ENCODE data around the gene ZP2.

Gene ZP2

DNA sequence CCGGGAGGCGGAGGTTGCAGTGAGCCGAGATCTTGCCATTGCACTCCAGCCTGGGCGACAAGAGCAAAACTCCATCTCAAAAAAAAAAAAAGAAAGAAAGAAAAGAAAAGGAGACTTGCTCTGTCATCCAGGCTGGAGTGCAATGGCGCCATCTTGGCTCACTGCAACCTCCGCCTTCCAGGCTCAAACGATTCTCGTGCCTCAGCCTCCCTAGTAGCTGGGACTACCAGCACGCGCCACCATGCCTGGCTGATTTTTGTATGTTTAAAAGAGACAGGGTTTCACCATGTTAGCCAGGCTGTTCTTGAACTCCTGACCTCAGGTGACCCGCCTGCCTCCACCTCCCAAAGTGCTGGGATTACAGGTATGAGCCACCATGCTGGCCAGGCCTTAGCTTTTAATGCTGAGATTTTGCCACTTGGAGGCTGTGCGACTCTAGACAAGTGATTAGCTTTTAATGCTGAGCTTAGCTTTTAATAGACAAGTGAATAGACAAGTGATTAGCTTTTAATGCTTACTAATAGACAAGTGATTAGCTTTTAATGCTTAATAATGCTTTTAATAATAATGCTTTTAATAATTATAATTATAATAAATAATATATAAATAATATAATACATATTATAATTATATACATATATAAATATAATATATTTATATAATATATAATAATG lies 43.3 kb downstream of the ZP2 start:
- TF ChIP-seq POLR2AphosphoS5 (IDR thresholded peaks at IDR 0.05; ENCODE audit: low read depth, low read length) (no peak), POLR2A (IDR thresholded peaks at IDR 0.05; ENCODE audit: low read depth, low read length) (no peak), TAF1 (IDR thresholded peaks at IDR 0.05; ENCODE audit: borderline replicate concordance, low read depth, low read length) (no peak)
- FAIRE-seq (no peak), DNase-seq (ENCODE audit: insufficient read length) (no peak)

DNA sequence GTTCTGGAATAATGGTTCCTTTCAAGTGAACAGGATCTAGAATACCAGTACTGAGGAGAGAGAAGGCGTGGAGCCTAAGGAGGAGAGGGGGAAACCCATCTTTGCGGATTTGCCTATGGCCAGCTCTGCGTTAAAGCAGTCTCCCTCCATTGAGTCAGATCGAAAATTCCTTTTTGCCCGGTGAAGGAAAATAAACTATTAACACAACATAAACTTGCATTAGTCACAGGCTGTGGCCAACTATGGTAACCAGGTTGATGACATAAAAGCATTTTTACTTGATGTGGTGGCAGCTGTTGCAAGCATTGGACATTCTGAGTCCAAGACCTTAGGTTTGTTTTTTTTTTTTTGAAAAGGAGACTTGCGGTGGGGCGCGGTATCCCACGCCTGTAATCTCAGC lies 44.0 kb downstream of the ZP2 start:
- DNase-seq (ENCODE audit: insufficient read length), result no peak
- FAIRE-seq, result no peak
- TF ChIP-seq TAF1 (IDR thresholded peaks at IDR 0.05; ENCODE audit: borderline replicate concordance, low read depth, low read length) (no peak), POLR2A (IDR thresholded peaks at IDR 0.05; ENCODE audit: low read depth, low read length) (no peak), POLR2AphosphoS5 (IDR thresholded peaks at IDR 0.05; ENCODE audit: low read depth, low read length) (no peak)

DNA sequence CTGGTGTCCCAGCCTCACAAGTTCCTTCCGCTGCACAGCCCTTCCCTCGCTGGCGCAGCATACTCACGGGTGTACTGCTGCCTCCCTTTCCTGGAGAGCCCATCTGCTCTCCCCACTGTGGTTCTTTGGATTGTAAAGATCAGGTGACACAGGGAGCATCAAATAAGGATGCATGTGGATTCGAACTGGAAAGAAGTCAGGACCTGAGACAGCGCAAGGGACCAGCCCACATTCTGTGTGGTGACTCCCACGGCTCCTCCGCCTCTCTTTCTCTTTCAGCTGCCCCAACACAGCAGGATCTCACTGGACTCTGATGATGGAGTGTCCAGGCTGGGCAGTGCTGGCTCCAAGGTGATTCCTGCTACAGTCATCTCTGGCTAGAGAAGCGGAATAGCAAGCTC lies 44.8 kb downstream of the ZP2 start:
- no peak for TF ChIP-seq POLR2AphosphoS5 (IDR thresholded peaks at IDR 0.05; ENCODE audit: low read depth, low read length)
- TF ChIP-seq TAF1 (IDR thresholded peaks at IDR 0.05; ENCODE audit: borderline replicate concordance, low read depth, low read length), result no peak
- no peak for TF ChIP-seq POLR2A (IDR thresholded peaks at IDR 0.05; ENCODE audit: low read depth, low read length)
- DNase-seq (ENCODE audit: insufficient read length), result no peak

DNA sequence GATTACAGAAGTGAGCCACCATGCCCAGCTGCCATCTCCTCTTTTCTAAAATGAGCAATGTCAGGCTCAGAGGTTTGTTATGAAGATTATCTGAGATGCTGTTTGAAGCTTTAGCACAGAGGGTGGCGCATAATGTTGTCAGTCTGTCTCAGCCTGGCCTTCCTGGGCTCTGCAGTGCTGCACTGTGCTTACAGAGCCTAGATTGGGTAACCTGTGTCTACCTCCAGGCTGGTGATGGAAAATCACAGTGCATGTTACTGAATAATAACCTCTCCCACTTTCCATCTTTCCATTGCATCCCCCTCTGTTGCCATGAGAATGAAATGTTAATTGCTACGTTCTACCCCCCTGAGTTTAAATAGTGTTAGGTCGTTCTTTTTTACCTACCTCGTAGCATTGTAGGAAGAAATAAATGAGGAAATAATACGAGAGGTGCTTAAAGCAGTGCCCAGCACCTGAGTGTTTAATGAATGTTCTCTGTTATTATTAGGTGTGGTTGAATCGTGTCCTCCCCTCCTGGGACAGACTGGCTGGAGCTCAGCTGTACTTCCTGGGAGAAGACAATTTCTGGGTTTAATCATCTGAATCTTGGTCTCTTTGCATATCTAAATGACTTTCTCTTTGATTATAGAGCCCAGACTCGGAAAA lies 46.7 kb downstream of the ZP2 start:
- TF ChIP-seq POLR2AphosphoS5 (IDR thresholded peaks at IDR 0.05; ENCODE audit: low read depth, low read length), result no peak
- no peak for TF ChIP-seq TAF1 (IDR thresholded peaks at IDR 0.05; ENCODE audit: borderline replicate concordance, low read depth, low read length)
- TF ChIP-seq POLR2A (IDR thresholded peaks at IDR 0.05; ENCODE audit: low read depth, low read length), result no peak
- FAIRE-seq (no peak), DNase-seq (ENCODE audit: insufficient read length) (no peak)

More for the DNA sequence above, 44.8 kb downstream of the ZP2 start:
- no peak for FAIRE-seq

DNA sequence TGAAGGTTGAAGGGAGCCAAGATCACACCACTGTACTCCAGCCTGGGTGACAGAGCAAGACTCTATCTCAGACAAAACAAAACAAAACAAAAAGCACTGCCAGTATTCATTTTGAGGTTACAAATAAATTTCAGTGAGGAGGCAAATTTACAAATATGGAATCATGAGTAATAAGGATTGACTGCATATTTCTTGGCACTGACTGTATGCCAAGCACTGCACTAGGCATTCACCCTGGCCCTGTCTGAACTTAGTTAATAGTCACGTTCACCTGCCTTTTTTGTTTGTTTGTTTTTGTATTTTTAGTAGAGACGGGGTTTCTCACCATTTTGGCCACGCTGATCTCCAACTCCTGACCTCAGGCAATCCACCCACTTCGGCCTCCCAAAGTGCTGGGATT lies 47.8 kb downstream of the ZP2 start:
- TF ChIP-seq TAF1 (IDR thresholded peaks at IDR 0.05; ENCODE audit: borderline replicate concordance, low read depth, low read length), result no peak
- TF ChIP-seq POLR2AphosphoS5 (IDR thresholded peaks at IDR 0.05; ENCODE audit: low read depth, low read length), result no peak
- TF ChIP-seq POLR2A (IDR thresholded peaks at IDR 0.05; ENCODE audit: low read depth, low read length), result no peak
- FAIRE-seq (no peak), DNase-seq (ENCODE audit: insufficient read length) (no peak)

DNA sequence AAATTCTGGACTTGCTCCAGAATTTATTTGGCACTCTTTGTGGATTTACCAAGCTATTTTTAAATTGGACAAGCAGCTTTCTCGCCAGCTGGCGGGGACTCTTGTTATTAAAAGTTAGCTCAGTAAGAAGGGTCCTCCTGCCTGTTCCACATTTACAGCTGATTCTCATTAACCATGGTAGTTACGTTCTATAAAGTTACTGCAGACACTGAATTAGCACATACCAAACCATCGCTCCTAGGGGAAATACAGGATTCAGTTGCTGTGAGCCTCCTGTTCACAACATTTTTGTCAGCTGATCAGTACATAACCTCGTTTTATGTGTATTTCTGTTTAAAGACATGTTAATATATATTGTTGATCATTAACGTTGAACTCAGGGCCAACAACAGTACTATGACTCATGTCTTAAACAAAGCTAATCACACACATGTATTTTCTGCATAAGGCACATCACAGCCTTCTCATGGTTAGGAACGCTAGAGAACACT lies 48.7 kb downstream of the ZP2 start:
- FAIRE-seq, result no peak
- no peak for DNase-seq (ENCODE audit: insufficient read length)

DNA sequence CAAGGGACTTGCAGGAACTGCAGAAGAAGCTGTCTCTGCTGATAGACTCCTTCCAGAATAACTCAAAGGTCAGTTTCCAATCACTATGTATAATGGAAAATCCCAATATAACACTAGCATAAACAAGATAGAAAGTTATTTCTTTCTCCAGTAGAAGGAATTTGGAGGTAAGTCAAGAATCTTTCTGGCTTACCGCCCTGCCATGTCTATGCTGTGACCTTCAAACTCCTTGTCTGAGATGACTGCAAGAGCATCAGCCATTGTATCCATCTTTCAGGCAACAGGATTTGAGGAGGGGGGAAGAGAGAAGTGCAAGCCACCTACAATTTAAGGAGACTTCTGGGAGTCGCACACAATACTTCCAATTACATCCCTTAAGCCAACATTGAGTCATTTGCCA lies 50.2 kb downstream of the ZP2 start:
- DNase-seq (ENCODE audit: insufficient read length) (no peak), FAIRE-seq (no peak)
- no peak for TF ChIP-seq POLR2A (IDR thresholded peaks at IDR 0.05; ENCODE audit: low read depth, low read length)
- no peak for TF ChIP-seq TAF1 (IDR thresholded peaks at IDR 0.05; ENCODE audit: borderline replicate concordance, low read depth, low read length)
- no peak for TF ChIP-seq POLR2AphosphoS5 (IDR thresholded peaks at IDR 0.05; ENCODE audit: low read depth, low read length)

More for the DNA sequence above, 48.7 kb downstream of the ZP2 start:
- no peak for TF ChIP-seq POLR2A (IDR thresholded peaks at IDR 0.05; ENCODE audit: low read depth, low read length)
- TF ChIP-seq TAF1 (IDR thresholded peaks at IDR 0.05; ENCODE audit: borderline replicate concordance, low read depth, low read length), result no peak
- no peak for TF ChIP-seq POLR2AphosphoS5 (IDR thresholded peaks at IDR 0.05; ENCODE audit: low read depth, low read length)

DNA sequence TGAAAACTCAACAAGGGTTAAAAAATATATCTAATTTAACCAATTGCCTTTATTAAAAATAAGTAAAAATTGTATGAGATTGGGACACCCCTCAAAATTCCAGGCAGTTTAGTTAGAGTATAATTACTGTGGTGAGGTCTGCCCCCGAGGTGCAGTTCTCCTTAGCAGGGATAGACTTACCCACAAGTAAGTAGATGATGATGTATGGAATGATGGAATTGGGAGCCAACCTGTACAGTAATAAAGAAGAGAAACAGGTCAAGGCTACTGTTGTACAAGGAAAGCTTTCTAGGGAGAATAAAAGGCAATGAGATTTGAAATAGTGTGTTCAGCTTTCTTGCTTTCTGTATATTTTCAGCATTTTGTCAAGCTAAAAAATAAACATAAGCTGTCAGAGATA lies 51.1 kb downstream of the ZP2 start:
- DNase-seq (ENCODE audit: insufficient read length) (no peak), FAIRE-seq (no peak)
- no peak for TF ChIP-seq POLR2AphosphoS5 (IDR thresholded peaks at IDR 0.05; ENCODE audit: low read depth, low read length)
- TF ChIP-seq TAF1 (IDR thresholded peaks at IDR 0.05; ENCODE audit: borderline replicate concordance, low read depth, low read length), result no peak
- TF ChIP-seq POLR2A (IDR thresholded peaks at IDR 0.05; ENCODE audit: low read depth, low read length), result no peak

DNA sequence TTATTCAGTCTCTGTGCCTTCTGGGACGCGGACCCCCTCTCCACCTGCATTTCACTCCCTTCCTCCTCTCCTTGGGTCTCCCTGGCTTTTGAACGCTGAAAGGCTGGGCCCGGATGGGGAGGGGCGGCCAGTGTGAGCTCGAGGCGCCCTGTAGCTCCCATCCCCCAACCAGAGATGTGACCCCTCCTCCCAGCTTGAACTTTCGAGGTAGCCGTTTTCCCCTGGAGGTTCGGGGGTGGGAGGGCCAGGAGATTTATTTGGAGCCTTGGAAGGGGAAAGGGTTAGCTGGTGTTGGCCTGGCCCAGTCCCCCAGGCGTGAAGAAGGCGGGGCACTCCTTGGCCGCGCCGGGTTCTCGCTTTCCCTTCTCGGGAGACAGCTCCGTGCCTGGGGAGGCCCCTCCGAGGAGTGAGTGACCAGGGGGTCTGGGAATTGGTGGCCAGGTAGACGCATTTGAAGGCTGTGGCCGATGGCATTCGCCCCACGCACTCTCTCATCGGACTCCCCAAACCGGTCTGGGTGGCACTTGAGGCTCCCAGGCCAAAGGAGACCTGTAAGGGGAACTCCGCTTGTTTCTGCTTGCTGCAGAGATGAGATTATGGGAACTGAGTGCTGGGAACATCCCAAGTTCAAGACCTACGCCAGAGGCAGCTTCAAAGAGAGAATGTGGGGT lies 52.0 kb downstream of the ZP2 start:
- peak; percentile 29 for DNase-seq (ENCODE audit: insufficient read length)
- TF ChIP-seq POLR2AphosphoS5 (IDR thresholded peaks at IDR 0.05; ENCODE audit: low read depth, low read length), result no peak
- no peak for TF ChIP-seq POLR2A (IDR thresholded peaks at IDR 0.05; ENCODE audit: low read depth, low read length)
- no peak for TF ChIP-seq TAF1 (IDR thresholded peaks at IDR 0.05; ENCODE audit: borderline replicate concordance, low read depth, low read length)
- FAIRE-seq, result no peak

DNA sequence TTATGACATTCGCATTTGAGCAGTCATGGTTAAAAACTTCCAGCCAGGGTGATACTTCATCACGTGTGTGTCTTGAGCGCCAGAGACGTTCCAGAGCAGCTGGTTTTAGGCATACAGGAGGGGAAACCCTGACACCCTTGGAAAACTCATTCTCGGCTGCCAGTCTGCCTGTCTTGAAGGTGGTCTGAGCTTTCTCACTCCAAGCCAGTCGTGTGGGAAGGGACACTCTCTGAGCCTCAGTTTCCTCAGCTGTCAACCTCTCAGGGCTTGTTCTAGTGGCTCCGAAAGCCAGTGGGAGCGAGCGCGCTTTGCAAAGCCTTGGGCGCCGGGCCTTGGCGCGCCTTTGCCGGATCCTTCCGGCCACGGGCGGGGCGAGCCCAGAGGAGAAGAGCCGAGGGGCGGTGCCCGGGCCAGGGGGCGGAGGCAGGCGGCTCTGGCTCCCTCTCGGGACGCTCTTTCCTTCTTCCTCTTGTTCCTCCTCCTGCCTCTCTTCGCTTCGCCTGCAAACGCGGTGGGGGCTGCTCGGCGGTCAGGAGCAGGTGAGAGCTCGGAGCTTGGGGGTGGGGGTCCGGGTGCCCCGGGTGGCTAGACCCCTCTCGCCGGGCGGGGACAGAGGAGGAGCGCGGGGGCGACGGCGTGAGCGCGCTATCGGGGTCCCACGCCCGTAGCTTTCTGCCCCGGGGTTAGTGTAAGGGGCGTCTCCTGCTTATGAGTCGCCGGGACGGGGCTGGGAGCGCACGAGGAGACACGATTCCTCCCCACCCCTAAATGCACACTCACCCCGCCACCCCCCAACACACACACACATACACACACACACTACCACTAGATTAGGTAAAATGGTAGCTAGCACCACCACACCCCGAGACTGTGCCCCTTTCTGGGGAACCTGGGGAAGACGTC lies 52.9 kb downstream of the ZP2 start, which contains the start of gene LDAF1:
LDAF1 (plus strand) TSS at position 467 of the 903 bp plus-strand sequence. CDS start 2,509 bp downstream, outside the sequence.
- no peak for FAIRE-seq
- TF ChIP-seq POLR2A (IDR thresholded peaks at IDR 0.05; ENCODE audit: low read depth, low read length) (no peak), POLR2AphosphoS5 (IDR thresholded peaks at IDR 0.05; ENCODE audit: low read depth, low read length) (no peak), TAF1 (IDR thresholded peaks at IDR 0.05; ENCODE audit: borderline replicate concordance, low read depth, low read length) (no peak)
- DNase-seq (ENCODE audit: insufficient read length), result peak; percentile 81

DNA sequence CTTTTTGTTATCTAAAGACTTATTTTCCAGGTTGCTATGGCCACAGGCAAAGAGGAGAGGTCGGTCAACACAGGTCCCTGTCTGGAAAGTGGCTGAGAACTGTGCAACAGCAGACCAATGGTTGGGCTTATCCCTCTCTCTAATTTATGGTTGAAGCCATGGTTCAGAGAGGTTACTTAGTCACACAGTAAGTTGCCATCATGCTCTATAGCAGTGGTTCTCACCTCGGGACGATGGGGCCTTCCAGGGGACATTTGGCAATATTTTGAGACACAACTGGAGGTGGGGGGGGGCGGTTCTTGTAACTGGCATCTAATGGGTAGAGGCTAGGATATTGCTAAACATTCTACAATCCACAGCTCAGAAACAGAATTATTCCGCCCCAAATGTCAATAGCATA lies 53.7 kb downstream of the ZP2 start:
- no peak for DNase-seq (ENCODE audit: insufficient read length)
- no peak for FAIRE-seq
- no peak for TF ChIP-seq POLR2A (IDR thresholded peaks at IDR 0.05; ENCODE audit: low read depth, low read length)
- no peak for TF ChIP-seq TAF1 (IDR thresholded peaks at IDR 0.05; ENCODE audit: borderline replicate concordance, low read depth, low read length)

Data from GM12892 (cell line).